GM18507 (cell line): ENCODE data around the gene ZNF100.
"Not testable (repeated sequence)": the region's sequence is repeated elsewhere in the genome, so short reads cannot be mapped to it uniquely, and the experiment has no call there.

Experiments
- DNase-seq: peaks from one replicate; pipeline ENCODE4 v3.0.0; 2011; ENCODE audit warnings: low read depth; ENCODE audit not compliant: insufficient read length; ENCODE audit errors: extremely low spot score
- FAIRE-seq: peaks from 2 replicates; lab custom pipeline; 2011; peaks lifted over from hg19 to GRCh38; lab: Jason Lieb, UNC

The ZNF100 gene

DNA sequence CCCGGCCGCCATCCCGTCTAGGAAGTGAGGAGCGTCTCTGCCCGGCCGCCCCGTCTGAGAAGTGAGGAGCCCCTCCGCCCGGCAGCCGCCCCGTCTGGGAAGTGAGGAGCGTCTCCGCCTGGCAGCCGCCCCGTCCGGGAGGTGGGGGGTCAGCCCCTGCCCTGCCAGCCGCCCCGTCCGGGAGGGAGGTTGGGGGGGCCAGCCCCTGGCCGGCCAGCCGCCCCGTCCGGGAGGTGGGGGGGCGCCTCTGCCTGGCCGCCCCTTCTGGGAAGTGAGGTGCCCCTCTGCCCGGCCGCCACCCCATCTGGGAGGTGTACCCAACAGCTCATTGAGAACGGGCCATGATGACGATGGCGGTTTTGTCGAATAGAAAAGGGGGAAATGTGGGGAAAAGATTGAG lies 59.5 kb downstream of the ZNF100 start:
- not testable (repeated sequence) for DNase-seq, FAIRE-seq

DNA sequence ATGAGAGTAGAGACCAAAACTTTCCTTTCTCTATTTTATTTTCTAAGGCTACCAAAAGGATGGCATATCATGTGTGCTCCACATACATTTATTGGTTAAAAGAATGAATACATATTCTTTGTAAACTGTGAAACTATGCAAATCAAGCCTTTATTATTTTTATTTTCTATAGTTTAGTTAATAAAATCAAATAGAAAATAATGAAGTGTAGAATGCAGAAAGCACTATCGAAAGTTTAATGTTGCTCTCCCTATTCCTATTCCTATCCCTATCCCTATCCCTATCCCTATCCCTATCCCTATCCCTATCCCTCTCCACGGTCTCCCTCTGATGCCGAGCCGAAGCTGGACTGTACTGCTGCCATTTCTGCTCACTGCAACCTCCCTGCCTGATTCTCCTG lies 60.3 kb downstream of the ZNF100 start:
- FAIRE-seq = no peak
- no peak for DNase-seq

DNA sequence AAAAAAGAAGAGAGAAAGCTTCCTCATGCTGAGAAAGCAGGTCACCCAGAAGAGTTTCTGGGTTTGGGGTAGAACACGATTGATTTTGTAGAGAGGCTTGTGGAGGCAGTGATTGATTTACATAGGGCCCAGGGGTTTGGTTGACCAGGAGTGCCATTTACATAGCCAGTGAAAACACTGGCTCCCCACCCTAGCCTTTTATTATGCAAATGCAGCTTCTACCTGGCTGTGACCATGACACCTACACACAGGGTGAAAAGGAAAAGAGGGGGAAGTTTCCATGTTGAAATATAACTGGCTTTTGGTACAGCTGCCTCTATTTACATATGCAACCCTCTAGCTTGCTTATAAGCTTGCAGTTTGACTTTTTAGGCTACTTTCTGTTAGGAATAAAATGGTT lies 62.0 kb downstream of the ZNF100 start:
- DNase-seq = no peak
- no peak for FAIRE-seq

GRCh38 chr19:21704320-21704719 lies 63.1 kb downstream of the ZNF100 start:
- FAIRE-seq (no peak), DNase-seq (no peak)

GRCh38 chr19:21699197-21699596 lies 68.2 kb downstream of the ZNF100 start:
- DNase-seq (no peak), FAIRE-seq (no peak)

- no peak for FAIRE-seq
- DNase-seq = no peak
These were observed 69.2 kb downstream of the ZNF100 start for GRCh38 chr19:21698215-21698614.

DNA sequence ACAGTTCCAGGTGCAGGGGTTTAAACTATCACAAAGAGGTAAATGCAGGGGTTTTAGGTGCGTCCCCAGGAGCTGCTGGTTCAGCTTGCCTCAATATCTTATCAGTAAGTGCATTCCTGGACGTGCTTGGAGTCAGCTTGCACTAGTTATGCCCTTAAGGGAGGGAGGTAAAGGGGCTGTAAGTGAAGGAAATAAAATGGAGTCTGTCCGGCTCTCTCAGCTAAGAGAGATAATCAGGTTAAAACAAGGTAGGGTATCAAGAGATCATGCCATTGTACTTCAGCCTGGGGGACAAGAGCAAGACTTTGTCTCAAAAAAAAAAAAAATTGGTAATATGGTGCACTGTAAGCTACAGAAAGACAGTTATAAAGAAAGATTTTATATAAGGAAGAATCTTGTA lies 69.7 kb downstream of the ZNF100 start:
- FAIRE-seq (no peak), DNase-seq (no peak)

GRCh38 chr19:21694171-21694906 lies 73.0 kb downstream of the ZNF100 start:
- DNase-seq = no peak
- no peak for FAIRE-seq

DNA sequence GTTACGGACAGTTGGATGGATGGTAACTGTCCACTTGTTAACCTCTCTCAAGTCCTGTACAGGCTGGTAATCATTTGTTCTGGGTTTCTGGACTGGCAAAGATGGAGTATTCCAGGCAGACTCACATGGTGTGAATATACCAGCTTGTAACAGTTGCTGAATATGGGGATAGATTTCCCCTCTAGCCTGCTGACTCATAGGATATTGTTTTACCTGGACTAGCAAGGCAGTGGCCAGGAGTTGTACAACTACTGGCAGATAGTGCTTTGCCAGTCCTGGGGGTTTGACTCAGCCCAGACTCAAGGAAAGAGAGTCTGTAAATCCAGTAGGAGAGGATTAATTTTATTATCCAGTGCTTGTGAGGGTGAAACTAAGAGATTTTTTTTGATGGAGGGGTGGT lies 74.0 kb downstream of the ZNF100 start:
- no peak for DNase-seq
- FAIRE-seq = no peak

DNA sequence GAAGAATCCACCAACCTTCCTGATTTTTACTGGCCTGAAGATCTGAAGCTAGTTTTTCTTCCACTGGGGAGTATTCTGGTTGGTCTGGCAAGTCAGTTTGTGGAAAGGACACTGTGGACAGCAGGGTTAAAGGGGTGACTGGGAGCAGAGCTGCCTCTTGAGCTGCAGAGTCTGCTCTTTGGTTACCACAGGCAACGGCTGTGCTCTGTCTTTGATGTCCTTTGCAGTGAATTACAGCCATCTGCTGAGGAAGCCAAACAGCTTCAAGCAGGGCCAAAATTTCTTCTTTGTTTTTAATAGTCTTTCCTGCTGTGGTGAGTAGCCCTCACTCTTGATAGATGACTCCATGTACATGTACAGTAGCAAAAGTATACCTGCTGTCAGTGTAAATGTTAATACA lies 75.7 kb downstream of the ZNF100 start:
- DNase-seq (no peak), FAIRE-seq (no peak)

- FAIRE-seq = no peak
- no peak for DNase-seq
These were observed 78.9 kb downstream of the ZNF100 start for GRCh38 chr19:21688464-21688863.

DNA sequence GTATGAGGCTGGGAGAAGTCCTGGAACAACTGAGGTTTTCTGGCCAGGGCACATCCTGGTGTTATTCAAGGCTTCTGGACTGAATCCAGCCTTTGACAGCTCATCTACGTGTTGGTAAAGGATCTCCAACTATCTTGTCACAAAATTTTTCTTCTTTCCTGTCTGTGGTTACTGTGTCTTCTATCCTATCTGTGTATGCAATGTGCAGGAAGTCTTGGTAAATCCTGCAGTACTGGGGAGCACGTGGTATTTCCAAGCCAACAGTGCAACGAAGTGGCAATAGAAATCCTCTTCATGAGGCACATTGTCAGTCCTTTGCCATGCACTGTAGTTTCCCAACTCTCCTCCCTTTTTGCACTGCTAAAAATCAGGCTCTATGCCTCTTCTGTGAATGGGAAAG lies 86.7 kb downstream of the ZNF100 start:
- no peak for DNase-seq
- FAIRE-seq = no peak

DNA sequence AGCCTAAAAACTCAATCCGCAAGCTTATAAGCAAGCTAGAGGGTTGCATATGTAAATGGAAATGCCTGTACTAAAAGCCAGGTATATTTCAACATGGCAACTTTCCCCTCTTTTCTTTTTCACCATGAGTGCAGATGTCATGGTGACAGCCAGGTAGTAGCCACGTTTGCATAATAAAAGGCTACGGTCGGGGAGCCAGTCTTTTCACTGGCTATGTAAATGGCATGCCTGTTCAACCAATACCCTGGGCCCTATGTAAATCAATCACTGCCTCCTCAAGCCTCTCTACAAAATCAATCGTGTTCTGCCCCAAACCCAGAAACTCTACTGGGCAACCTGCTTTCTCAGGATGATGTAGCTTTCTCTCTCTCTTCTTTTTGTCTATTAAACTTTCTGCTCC lies 87.4 kb downstream of the ZNF100 start:
- no peak for DNase-seq
- no peak for FAIRE-seq

DNA sequence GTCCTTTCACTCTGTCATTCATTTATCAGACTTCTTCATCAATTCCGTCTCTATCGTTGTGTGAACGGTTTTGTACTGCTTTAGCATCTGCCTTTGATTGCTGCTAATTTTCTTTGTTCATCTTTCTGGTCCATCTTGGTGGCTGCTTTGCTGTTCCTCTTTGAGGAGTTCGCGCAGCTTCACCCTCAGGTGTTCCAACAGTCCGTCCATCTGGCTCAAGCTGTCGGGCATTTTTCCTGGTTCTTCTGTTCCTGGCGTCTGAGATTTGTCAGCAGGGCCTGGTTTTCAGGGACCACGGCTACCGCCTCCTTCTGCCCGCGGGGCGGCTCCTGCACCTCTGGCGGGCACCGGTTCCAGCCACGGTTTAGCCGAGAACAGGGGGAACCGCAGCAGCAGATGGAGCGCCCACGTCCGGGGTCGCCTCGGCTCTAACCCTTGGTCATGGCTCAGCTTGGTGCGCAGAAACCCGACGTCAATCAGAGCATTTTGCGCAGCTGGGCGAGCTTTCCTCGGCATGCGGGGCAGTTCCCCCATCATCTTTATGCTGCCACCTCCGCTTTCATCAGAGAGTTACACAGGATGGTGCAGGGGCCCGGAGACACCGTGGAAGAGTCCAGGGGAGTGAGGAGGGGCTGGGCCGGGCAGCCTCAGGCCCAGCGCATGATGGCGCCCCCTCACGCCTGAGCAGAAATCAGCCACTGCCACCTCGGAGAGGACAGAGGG lies 89.5 kb downstream of the ZNF100 start:
- DNase-seq (no peak), FAIRE-seq (no peak)

- FAIRE-seq (no peak), DNase-seq (no peak)
These were observed 92.9 kb downstream of the ZNF100 start for GRCh38 chr19:21674454-21674853.

GRCh38 chr19:21673479-21673878 lies 93.9 kb downstream of the ZNF100 start:
- FAIRE-seq, DNase-seq: not testable (repeated sequence)
